Measurements from ENCODE around the gene GNAZ. TPM values are rescaled to one million over a fixed set of nuclear protein-coding genes. Genes with fewer than 3 reads are reported as not detected.

The GNAZ gene
- total and polyA plus RNA-seq, 4 donors: 0.21 to 2.2 (median 0.38) TPM

DNA sequence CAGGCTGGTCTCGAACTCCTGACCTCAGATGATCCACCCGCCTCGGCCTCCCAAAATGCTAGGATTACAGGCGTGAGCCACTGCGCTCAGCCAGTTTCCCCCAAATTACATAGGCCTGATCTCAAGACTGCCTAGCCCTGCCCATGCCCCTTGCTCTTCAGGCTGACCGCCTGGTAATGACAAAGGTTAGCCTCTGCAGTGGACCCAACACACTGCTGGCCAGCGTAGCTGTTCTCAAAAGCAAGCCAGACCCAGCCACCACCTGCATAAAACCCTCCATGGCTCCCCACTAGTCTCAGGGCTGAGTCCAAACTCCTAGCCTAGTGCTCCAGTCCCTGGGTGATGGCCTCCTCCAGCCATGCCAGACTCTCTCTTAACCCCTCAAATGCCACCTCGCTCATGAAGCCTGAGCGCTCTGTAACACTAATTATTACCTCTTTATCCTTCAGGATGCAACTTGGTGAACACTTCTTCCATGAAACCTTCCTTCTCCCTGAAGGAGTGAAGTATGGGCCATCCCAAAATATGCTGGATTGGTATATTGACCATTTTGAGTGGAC, 72.3 kb downstream of the GNAZ start:
- WGBS: 74% methylated on average over 9 of the region's 9 CpGs
- Histone ChIP-seq H3K27me3 (ENCODE audit: control insufficient read depth in 4 of 4, insufficient read depth in 4 of 4, low read length in 3 of 4) (no peaks in the 10 kb centered on the region), H3K9me3 (ENCODE audit: control insufficient read depth in 4 of 4, low read length in 3 of 4) (no peaks in the 10 kb centered on the region), H3K36me3 (ENCODE audit: control insufficient read depth in 4 of 4, insufficient read depth in 3 of 4, low read depth in 1 of 4, low read length in 3 of 4) (no peaks in the 10 kb centered on the region), H3K9ac (ENCODE audit: low read depth in 1 of 2, low read length in 2 of 2) (no peak overlapping the region), H3K4me3 (ENCODE audit: low read depth in 1 of 3, low read length in 3 of 3) (peak overlapping the region in 1 of 3 donors; percentile 36), H3K27ac (ENCODE audit: low read depth in 1 of 2, low read length in 2 of 2) (peak overlapping the region; percentile 79 to 82), H3K4me1 (ENCODE audit: control insufficient read depth in 4 of 4, insufficient read depth in 4 of 4, low read length in 3 of 4) (peaks cover 7 to 19% (median 13%) of the 10 kb centered on the region in 4 donors)
- TF ChIP-seq EGR1 (IDR thresholded peaks at IDR 0.05; ENCODE audit: low read depth in 2 of 2): no peak
- no peak for TF ChIP-seq HNF4G (IDR thresholded peaks at IDR 0.05)
- TF ChIP-seq TAF1 (conservative IDR thresholded peaks at IDR 0.05): no peak
- no peak for TF ChIP-seq RAD21 (IDR thresholded peaks at IDR 0.05)
- TF ChIP-seq ATF3 (IDR thresholded peaks at IDR 0.05): no peak
- TF ChIP-seq, protein P1, sequence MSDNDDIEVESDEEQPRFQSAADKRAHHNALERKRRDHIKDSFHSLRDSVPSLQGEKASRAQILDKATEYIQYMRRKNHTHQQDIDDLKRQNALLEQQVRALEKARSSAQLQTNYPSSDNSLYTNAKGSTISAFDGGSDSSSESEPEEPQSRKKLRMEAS (IDR thresholded peaks at IDR 0.05): no peak
- no peak for TF ChIP-seq CTCF (IDR thresholded peaks at IDR 0.05; ENCODE audit: low read depth, low read length, missing input control)
- no peak for TF ChIP-seq FOXA1 (IDR thresholded peaks at IDR 0.05)
- no peak for TF ChIP-seq GABPA (IDR thresholded peaks at IDR 0.05 in 1 of 2, conservative IDR thresholded peaks at IDR 0.05 in 1 of 2)
- no peak for TF ChIP-seq JUND (IDR thresholded peaks at IDR 0.05)
- no peak for TF ChIP-seq FOXA2 (IDR thresholded peaks at IDR 0.05)
- TF ChIP-seq HNF4A (conservative IDR thresholded peaks at IDR 0.05): no peak
- TF ChIP-seq RXRA (IDR thresholded peaks at IDR 0.05): no peak
- no peak for TF ChIP-seq SP1 (IDR thresholded peaks at IDR 0.05)
- DNase-seq (ENCODE audit: low spot score): no peak

DNA sequence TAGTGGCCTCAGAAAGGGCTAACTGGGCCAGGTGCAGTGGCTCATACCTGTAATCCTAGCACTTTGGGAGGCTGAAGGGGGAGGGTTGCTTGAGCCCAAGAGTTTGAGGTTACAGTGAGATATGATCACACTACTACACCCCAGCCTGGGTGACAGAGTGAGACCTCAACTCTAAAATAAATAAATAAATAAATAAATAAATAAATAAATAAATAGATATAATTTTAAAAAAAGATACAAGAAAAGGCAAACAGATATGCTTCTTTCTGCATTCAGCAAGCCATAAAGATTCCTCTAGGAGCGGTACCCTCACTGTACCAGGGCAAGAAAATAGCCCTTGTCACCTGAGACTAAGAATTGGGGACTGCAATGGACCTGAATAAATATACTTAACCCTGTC, 72.8 kb downstream of the GNAZ start:
- Histone ChIP-seq H3K9me3 (ENCODE audit: control insufficient read depth in 4 of 4, low read length in 3 of 4) (no peaks in the 10 kb centered on the region), H3K36me3 (ENCODE audit: control insufficient read depth in 4 of 4, insufficient read depth in 3 of 4, low read depth in 1 of 4, low read length in 3 of 4) (no peaks in the 10 kb centered on the region), H3K9ac (ENCODE audit: low read depth in 1 of 2, low read length in 2 of 2) (no peak overlapping the region), H3K4me1 (ENCODE audit: control insufficient read depth in 4 of 4, insufficient read depth in 4 of 4, low read length in 3 of 4) (peaks cover 8 to 24% (median 18%) of the 10 kb centered on the region in 4 donors), H3K27ac (ENCODE audit: low read depth in 1 of 2, low read length in 2 of 2) (no peak overlapping the region), H3K4me3 (ENCODE audit: low read depth in 1 of 3, low read length in 3 of 3) (no peak overlapping the region), H3K27me3 (ENCODE audit: control insufficient read depth in 4 of 4, insufficient read depth in 4 of 4, low read length in 3 of 4) (no peaks in the 10 kb centered on the region)
- no peak for DNase-seq (ENCODE audit: low spot score)
- 96% methylated on average over 1 of the region's 1 CpG for WGBS
- TF ChIP-seq SP1 (IDR thresholded peaks at IDR 0.05) (no peak), JUND (IDR thresholded peaks at IDR 0.05) (no peak), CTCF (IDR thresholded peaks at IDR 0.05; ENCODE audit: low read depth, low read length, missing input control) (no peak), RAD21 (IDR thresholded peaks at IDR 0.05) (no peak), EGR1 (IDR thresholded peaks at IDR 0.05; ENCODE audit: low read depth in 2 of 2) (no peak), NR2F2 (IDR thresholded peaks at IDR 0.05) (no peak), FOXA2 (IDR thresholded peaks at IDR 0.05) (no peak), RXRA (IDR thresholded peaks at IDR 0.05) (no peak), ATF3 (IDR thresholded peaks at IDR 0.05) (no peak), FOXA1 (IDR thresholded peaks at IDR 0.05) (no peak), HNF4G (IDR thresholded peaks at IDR 0.05) (no peak), YY1 (IDR thresholded peaks at IDR 0.05) (no peak), REST (IDR thresholded peaks at IDR 0.05) (no peak), TAF1 (conservative IDR thresholded peaks at IDR 0.05) (no peak), ZBTB33 (IDR thresholded peaks at IDR 0.05) (no peak), HNF4A (conservative IDR thresholded peaks at IDR 0.05) (no peak)
- TF ChIP-seq, protein P1 (IDR thresholded peaks at IDR 0.05): no peak
